Astrocyte of the spinal cord (primary cell): Measurements from ENCODE around the gene SFT2D1.
A peak's percentile ranks its signal among the peaks of the same experiment; 100 is the strongest.

Experiments used
- DNase-seq: peaks from one replicate; pipeline ENCODE4 v3.0.0; 2011; ENCODE audit warnings: low read depth, low spot score
- H3K4me3 ChIP-seq: 2 replicates; pipeline ENCODE4 v1.5.1; 2011; ENCODE audit warnings: low read depth, mild to moderate bottlenecking, low read length, moderate library complexity
- CTCF ChIP-seq: IDR thresholded peaks from 2 replicates; pipeline ENCODE4 v1.5.1; 2012; ENCODE audit warnings: low read depth, mild to moderate bottlenecking, low read length, inconsistent platforms
- in situ Hi-C: cut with HindIII; loops from 2 replicates; pipeline ENCODE4 v1.10.0; 2017; ENCODE audit warnings: low sequenced_read_pairs

Gene SFT2D1

GRCh38 chr6:166344240-166344639 lies 1.9 kb upstream of the SFT2D1 start:
- TF ChIP-seq CTCF = no peak
- H3K4me3 ChIP-seq = no peak overlapping the region
- in situ Hi-C loops = no loop called here
- DNase-seq = no peak

- in situ Hi-C loops = no loop called here
- peak overlapping the region; percentile 97 for H3K4me3 ChIP-seq
- DNase-seq = no peak
- no peak for TF ChIP-seq CTCF
Observed at GRCh38 chr6:166343150-166343487, 774 bp upstream of the SFT2D1 start.

GRCh38 chr6:166341977-166342348 lies 382 bp downstream of the SFT2D1 start:
- TF ChIP-seq CTCF = no peak
- DNase-seq = peak; percentile 31
- peak overlapping the region; percentile 97 for H3K4me3 ChIP-seq
- in situ Hi-C loops = no loop called here

DNA sequence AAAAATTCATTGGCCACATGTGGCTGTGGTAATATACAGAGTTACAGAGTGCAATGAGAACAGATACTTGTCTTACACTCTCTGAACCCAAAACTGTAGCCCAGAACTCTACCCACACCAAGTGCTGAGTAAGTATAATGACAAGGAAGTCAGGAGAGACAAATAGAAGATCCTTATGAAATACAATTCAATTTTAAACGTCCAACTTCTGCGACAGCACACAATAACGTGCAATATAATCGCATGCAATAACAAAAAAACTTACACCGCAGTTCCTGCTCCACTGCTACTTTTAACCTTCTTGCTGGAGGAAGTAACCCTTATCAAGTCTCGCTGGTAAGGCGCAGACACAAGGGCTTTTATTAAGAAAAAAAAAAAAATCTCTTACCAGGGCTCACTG lies 881 bp downstream of the SFT2D1 start:
- in situ Hi-C loops = no loop called here
- TF ChIP-seq CTCF = no peak
- peak overlapping the region; percentile 97 for H3K4me3 ChIP-seq
- DNase-seq = no peak

- TF ChIP-seq CTCF = no peak
- in situ Hi-C loops = no loop called here
- no peak for DNase-seq
- H3K4me3 ChIP-seq = no peak overlapping the region
Observed at GRCh38 chr6:166338854-166339253, 3.5 kb downstream of the SFT2D1 start.

- in situ Hi-C loops = no loop called here
- H3K4me3 ChIP-seq = no peak overlapping the region
- no peak for DNase-seq
- TF ChIP-seq CTCF = no peak
Observed at GRCh38 chr6:166336847-166337246, 5.5 kb downstream of the SFT2D1 start.
